ENCODE results near the gene RNASE9.

Gene RNASE9

GRCh38 chr14:20522332-20522731 lies 38.5 kb downstream of the RNASE9 start:
- H2AFZ ChIP-seq (ENCODE audit: low read length): no peak overlapping the region
- H3K9me3 ChIP-seq (ENCODE audit: low read length): no peaks in the 10 kb centered on the region
- no peak overlapping the region for H3K4me2 ChIP-seq (ENCODE audit: low read length)
- H4K20me1 ChIP-seq (ENCODE audit: insufficient read depth, low read length): no peaks in the 10 kb centered on the region
- H3K27ac ChIP-seq (ENCODE audit: low read depth, low read length, poor library complexity, severe bottlenecking): no peak overlapping the region
- no peaks in the 10 kb centered on the region for H3K27me3 ChIP-seq (ENCODE audit: insufficient read depth, low read length)
- H3K4me1 ChIP-seq (ENCODE audit: insufficient read depth, low read length, severe bottlenecking): no peaks in the 10 kb centered on the region
- H3K4me3 ChIP-seq (ENCODE audit: low read depth, low read length, poor library complexity, severe bottlenecking): no peak overlapping the region
- no peaks in the 10 kb centered on the region for H3K79me2 ChIP-seq (ENCODE audit: insufficient read depth, low read length)
- H3K9ac ChIP-seq (ENCODE audit: low read length): no peak overlapping the region
- TF ChIP-seq CTCF (IDR thresholded peaks at IDR 0.05; ENCODE audit: low read length): no peak
- TF ChIP-seq EZH2 (IDR thresholded peaks at IDR 0.05; ENCODE audit: borderline replicate concordance, low read length): no peak
- no peaks in the 10 kb centered on the region for H3K36me3 ChIP-seq (ENCODE audit: insufficient read depth, low read length)
- no peaks in the 10 kb centered on the region for H3K9me2 ChIP-seq (ENCODE audit: low read depth, low read length)
- H3F3A ChIP-seq (ENCODE audit: insufficient read depth, low read length): no peaks in the 10 kb centered on the region

GRCh38 chr14:20516921-20517320 lies 43.9 kb downstream of the RNASE9 start:
- H3K36me3 ChIP-seq (ENCODE audit: insufficient read depth, low read length): no peaks in the 10 kb centered on the region
- TF ChIP-seq CTCF (IDR thresholded peaks at IDR 0.05; ENCODE audit: low read length): no peak
- TF ChIP-seq EZH2 (IDR thresholded peaks at IDR 0.05; ENCODE audit: borderline replicate concordance, low read length): no peak
- no peaks in the 10 kb centered on the region for H3K9me3 ChIP-seq (ENCODE audit: low read length)
- H3K9ac ChIP-seq (ENCODE audit: low read length): no peak overlapping the region
- H3K9me2 ChIP-seq (ENCODE audit: low read depth, low read length): no peaks in the 10 kb centered on the region
- no peaks in the 10 kb centered on the region for H3F3A ChIP-seq (ENCODE audit: insufficient read depth, low read length)
- H3K4me1 ChIP-seq (ENCODE audit: insufficient read depth, low read length, severe bottlenecking): no peaks in the 10 kb centered on the region
- H3K27ac ChIP-seq (ENCODE audit: low read depth, low read length, poor library complexity, severe bottlenecking): no peak overlapping the region
- H3K27me3 ChIP-seq (ENCODE audit: insufficient read depth, low read length): no peaks in the 10 kb centered on the region
- H3K4me2 ChIP-seq (ENCODE audit: low read length): no peak overlapping the region
- H2AFZ ChIP-seq (ENCODE audit: low read length): no peak overlapping the region
- H3K79me2 ChIP-seq (ENCODE audit: insufficient read depth, low read length): no peaks in the 10 kb centered on the region
- H4K20me1 ChIP-seq (ENCODE audit: insufficient read depth, low read length): no peaks in the 10 kb centered on the region
- no peak overlapping the region for H3K4me3 ChIP-seq (ENCODE audit: low read depth, low read length, poor library complexity, severe bottlenecking)

GRCh38 chr14:20515846-20516245 lies 45.0 kb downstream of the RNASE9 start:
- Histone ChIP-seq H3K79me2 (ENCODE audit: insufficient read depth, low read length) (no peaks in the 10 kb centered on the region), H2AFZ (ENCODE audit: low read length) (no peak overlapping the region), H3K27ac (ENCODE audit: low read depth, low read length, poor library complexity, severe bottlenecking) (no peak overlapping the region), H3K9ac (ENCODE audit: low read length) (no peak overlapping the region), H3K27me3 (ENCODE audit: insufficient read depth, low read length) (no peaks in the 10 kb centered on the region), H3K9me3 (ENCODE audit: low read length) (no peaks in the 10 kb centered on the region), H3K36me3 (ENCODE audit: insufficient read depth, low read length) (no peaks in the 10 kb centered on the region), H3K4me1 (ENCODE audit: insufficient read depth, low read length, severe bottlenecking) (no peaks in the 10 kb centered on the region), H3K4me3 (ENCODE audit: low read depth, low read length, poor library complexity, severe bottlenecking) (no peak overlapping the region), H3F3A (ENCODE audit: insufficient read depth, low read length) (no peaks in the 10 kb centered on the region), H4K20me1 (ENCODE audit: insufficient read depth, low read length) (no peaks in the 10 kb centered on the region), H3K4me2 (ENCODE audit: low read length) (no peak overlapping the region), H3K9me2 (ENCODE audit: low read depth, low read length) (no peaks in the 10 kb centered on the region)
- TF ChIP-seq EZH2 (IDR thresholded peaks at IDR 0.05; ENCODE audit: borderline replicate concordance, low read length) (no peak), CTCF (IDR thresholded peaks at IDR 0.05; ENCODE audit: low read length) (no peak)
